ENCODE data around the gene TMEM139. TPM values are rescaled to one million over a fixed set of nuclear protein-coding genes. Genes with fewer than 3 reads are reported as not detected.
"Not testable (repeated sequence)": the region's sequence is repeated elsewhere in the genome, so short reads cannot be mapped to it uniquely, and the experiment has no call there.

TMEM139 gene
- total RNA-seq, 1 experiment from 2014 or later = 0.97 TPM

DNA sequence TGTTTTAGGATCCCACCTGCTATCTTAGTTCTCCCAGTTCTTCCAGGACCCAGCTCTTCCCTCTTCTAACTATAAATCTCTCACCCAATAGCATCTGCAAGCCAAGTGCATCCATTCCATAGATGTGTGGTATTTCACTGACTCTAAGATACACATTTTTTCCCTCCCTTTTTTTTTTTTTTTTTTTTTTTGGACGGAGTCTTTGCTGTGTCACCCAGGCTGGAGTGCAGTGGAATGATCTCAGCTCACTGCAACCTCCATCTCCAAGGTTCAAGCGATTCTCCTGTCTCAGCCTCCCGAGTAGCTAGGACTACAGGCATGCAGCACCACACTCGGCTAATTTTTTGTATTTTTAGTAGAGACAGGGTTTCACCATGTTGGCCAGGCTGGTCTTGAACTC lies 5.1 kb downstream of the TMEM139 start:
- peak overlapping the region; percentile 80 for H3K4me3 ChIP-seq
- DNase-seq; H3K9me3 ChIP-seq (replicated peaks); H3K27ac ChIP-seq; H3K4me1 ChIP-seq; H3K27me3 ChIP-seq: not testable (repeated sequence)
- peaks cover 42% of the 10 kb centered on the region for H3K36me3 ChIP-seq

DNA sequence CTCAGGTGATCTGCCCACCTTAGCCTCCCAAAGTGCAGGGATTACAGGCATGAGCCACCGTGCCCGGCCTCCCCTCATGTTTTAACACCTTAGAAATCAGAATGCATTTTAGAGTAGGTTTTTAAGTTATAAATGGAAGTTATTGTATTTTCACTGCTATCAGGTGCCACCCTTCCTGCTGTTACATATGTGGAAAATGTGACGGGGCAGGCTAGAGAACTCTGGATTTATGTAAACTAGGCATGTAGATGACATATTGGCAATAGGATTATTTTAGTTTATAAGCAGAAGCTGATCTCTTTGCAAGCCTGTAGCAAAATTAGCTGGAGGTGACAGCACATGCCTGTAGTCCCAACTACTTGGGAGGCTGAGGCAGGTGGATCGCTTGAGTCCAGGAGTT lies 5.5 kb downstream of the TMEM139 start:
- DNase-seq = no peak
- peaks cover 46% of the 10 kb centered on the region for H3K36me3 ChIP-seq
- no peak overlapping the region for H3K4me3 ChIP-seq
- H3K27me3 ChIP-seq = no peaks in the 10 kb centered on the region
- H3K27ac ChIP-seq = no peak overlapping the region
- peaks cover 5% of the 10 kb centered on the region; the same call in 1 of the 2 replicates for H3K4me1 ChIP-seq
- no peaks in the 10 kb centered on the region for H3K9me3 ChIP-seq (replicated peaks)

DNA sequence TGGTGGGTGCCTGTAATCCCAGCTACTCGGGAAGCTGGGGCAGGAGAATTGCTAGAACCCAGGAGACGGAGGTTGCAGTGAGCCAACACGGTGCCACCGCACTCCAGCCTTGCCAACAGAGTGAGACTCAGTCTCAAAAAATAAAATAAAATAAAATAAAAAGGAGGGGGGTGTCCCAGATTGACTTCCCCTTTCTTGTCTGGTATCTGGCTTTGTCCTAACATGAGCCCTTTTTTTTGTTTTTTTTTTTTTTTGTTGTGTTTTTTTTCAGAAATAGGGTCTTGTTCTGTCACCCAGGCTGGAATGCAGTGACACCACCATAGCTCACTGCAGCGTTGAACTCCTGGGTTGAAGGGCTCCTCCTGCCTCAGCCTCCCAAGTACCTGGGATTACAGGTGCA lies 8.1 kb downstream of the TMEM139 start:
- DNase-seq = no peak
- Histone ChIP-seq H3K27me3 (no peaks in the 10 kb centered on the region), H3K4me1 (peaks cover 5% of the 10 kb centered on the region; the same call in 1 of the 2 replicates), H3K27ac (no peak overlapping the region), H3K9me3 (replicated peaks) (no peaks in the 10 kb centered on the region), H3K36me3 (peaks cover 70% of the 10 kb centered on the region), H3K4me3 (no peak overlapping the region)

GRCh38 chr7:143295870-143296269 lies 11.1 kb downstream of the TMEM139 start:
- Histone ChIP-seq H3K27me3 (no peaks in the 10 kb centered on the region), H3K27ac (no peak overlapping the region), H3K4me3 (no peak overlapping the region), H3K4me1 (no peaks in the 10 kb centered on the region), H3K9me3 (replicated peaks) (no peaks in the 10 kb centered on the region), H3K36me3 (peaks cover 92% of the 10 kb centered on the region)
- no peak for DNase-seq

DNA sequence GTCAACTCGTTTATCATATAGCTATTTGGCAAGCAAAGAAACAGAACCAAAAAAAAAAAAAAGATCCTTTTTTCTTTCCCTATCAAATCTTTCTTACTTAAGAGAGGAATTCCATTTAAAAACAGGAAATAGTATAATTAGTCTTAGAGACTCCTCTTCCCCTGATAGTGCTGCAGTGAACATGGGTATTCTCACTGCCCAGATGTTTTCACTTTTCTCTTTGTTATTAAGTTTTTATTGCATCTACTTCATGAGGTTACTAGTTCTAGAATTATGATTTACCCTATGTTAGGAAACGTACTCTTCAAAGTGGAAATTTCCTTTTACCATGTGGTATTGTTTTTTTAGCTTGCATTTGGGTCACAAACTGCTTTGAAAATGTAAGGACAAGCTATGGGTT lies 11.9 kb downstream of the TMEM139 start:
- no peak overlapping the region for H3K4me3 ChIP-seq
- no peaks in the 10 kb centered on the region for H3K27me3 ChIP-seq
- H3K4me1 ChIP-seq = no peaks in the 10 kb centered on the region
- H3K27ac ChIP-seq = no peak overlapping the region
- no peaks in the 10 kb centered on the region for H3K9me3 ChIP-seq (replicated peaks)
- H3K36me3 ChIP-seq = peaks cover 94% of the 10 kb centered on the region
- no peak for DNase-seq

DNA sequence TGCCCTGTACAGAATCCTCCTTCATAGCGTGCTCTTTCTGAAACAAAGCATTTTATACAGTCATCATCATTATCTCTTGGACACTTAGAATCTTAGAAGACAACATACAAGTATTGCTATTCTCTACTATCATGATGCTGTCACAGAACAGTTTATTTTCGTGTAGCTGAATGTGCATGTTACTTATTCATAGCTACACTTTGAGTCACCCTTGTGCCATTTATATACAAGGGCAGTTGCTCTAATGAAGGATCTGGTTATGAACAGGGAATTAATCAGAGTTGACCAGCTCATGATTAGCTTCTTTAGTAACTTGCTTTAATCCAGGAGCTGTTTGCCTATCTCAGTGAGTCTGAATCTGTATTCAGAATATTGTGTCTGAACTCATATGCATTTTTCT lies 14.6 kb downstream of the TMEM139 start:
- Histone ChIP-seq H3K36me3 (peaks cover 92% of the 10 kb centered on the region), H3K4me3 (no peak overlapping the region), H3K9me3 (replicated peaks) (no peaks in the 10 kb centered on the region), H3K27ac (no peak overlapping the region), H3K4me1 (no peaks in the 10 kb centered on the region), H3K27me3 (no peaks in the 10 kb centered on the region)
- DNase-seq = no peak

DNA sequence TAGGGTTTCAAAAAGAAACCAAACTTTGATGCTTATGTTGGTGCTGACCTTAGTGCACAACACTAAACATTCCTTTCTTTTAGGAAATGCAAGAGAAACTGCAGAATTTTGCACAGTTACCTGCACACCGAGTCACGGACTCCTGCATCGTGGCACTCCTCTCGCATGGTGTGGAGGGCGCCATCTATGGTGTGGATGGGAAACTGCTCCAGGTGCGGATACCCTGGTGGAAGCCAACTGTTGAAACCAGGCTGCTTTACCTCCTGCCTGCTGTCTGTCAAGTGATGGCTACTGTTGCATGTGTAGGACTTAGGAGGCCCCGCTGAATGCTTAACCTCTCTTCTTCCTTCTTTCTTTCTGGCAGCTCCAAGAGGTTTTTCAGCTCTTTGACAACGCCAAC lies 15.1 kb downstream of the TMEM139 start:
- Histone ChIP-seq H3K36me3 (peaks cover 92% of the 10 kb centered on the region), H3K4me1 (no peaks in the 10 kb centered on the region), H3K9me3 (replicated peaks) (no peaks in the 10 kb centered on the region), H3K27me3 (no peaks in the 10 kb centered on the region), H3K4me3 (no peak overlapping the region), H3K27ac (no peak overlapping the region)
- DNase-seq = peak; percentile 31 to 47

DNA sequence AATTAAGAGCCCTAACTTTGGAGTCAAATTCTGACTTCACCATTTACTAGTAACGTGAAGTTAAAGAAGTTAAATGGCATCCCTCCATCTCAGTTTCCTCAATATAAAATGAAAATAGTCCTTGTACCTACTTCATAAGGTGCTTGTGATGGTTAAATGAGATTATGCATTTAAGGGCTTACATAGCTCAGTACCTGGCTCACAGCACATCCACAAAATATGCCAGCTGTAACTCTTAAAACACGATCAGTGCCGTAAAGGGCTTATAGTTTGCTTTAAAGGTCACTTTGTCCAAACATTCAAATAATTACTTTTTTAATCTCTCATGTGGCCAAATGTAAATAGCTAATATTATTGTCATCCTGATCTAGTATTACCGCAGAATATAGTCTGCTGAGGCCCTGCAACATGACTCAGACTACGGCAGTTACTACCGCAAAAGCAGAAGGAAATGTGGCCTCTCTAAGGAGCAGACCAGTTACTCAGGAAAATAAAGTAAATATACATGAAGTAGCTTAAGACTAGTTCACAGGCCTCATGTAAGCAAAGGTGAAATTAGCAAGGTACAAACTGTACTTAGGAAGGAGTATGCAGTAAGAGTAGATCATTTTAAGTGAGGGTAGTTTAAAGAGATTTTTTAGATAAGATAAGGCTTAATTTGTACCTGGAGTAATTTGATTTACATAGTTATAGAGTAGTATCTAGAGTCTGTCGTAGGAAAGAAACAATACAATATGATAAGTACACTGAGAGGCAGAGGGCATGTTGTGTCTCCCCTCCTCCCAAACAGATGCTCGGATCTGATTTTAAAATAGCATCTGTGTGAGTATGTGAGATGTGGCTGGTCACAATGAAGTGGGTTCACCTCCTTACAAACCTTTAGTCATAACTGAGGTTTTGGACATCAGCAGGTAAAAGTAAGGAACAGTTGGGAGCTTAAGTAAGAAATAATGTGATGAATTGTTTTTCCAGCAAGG lies 16.5 kb downstream of the TMEM139 start:
- no peaks in the 10 kb centered on the region for H3K4me1 ChIP-seq
- H3K27me3 ChIP-seq = no peaks in the 10 kb centered on the region
- H3K9me3 ChIP-seq (replicated peaks) = no peaks in the 10 kb centered on the region
- no peak overlapping the region for H3K4me3 ChIP-seq
- no peak overlapping the region for H3K27ac ChIP-seq
- DNase-seq = no peak
- peaks cover 90% of the 10 kb centered on the region for H3K36me3 ChIP-seq

DNA sequence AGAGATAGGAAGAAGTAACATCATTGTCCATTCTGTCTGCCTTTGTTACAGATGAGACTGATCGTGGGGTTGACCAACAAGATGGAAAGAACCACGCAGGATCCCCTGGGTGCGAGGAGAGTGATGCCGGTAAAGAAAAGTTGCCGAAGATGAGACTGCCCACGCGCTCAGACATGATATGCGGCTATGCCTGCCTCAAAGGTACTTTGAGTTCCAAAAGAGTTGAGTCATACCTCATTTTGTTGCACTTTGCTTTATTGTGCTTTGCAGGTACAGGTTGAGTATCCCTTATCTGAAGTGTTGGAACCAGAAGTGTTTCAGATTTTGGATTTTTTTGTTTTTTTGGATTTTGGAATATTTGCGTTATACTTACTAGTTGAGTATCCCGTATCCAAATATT lies 19.0 kb downstream of the TMEM139 start:
- Histone ChIP-seq H3K27me3 (no peaks in the 10 kb centered on the region), H3K9me3 (replicated peaks) (no peaks in the 10 kb centered on the region), H3K4me3 (no peak overlapping the region), H3K4me1 (no peaks in the 10 kb centered on the region), H3K36me3 (peaks cover 88% of the 10 kb centered on the region), H3K27ac (no peak overlapping the region)
- DNase-seq = no peak

- H3K27me3 ChIP-seq = no peaks in the 10 kb centered on the region
- peaks cover 78% of the 10 kb centered on the region for H3K36me3 ChIP-seq
- DNase-seq = no peak
- no peaks in the 10 kb centered on the region for H3K4me1 ChIP-seq
- H3K9me3 ChIP-seq (replicated peaks) = no peaks in the 10 kb centered on the region
- H3K27ac ChIP-seq = no peak overlapping the region
- no peak overlapping the region for H3K4me3 ChIP-seq
These were observed 20.2 kb downstream of the TMEM139 start for GRCh38 chr7:143304938-143305337.

GRCh38 chr7:143305423-143306070 lies 20.8 kb downstream of the TMEM139 start:
- no peak overlapping the region for H3K27ac ChIP-seq
- peaks cover 72% of the 10 kb centered on the region for H3K36me3 ChIP-seq
- no peaks in the 10 kb centered on the region for H3K9me3 ChIP-seq (replicated peaks)
- no peaks in the 10 kb centered on the region for H3K27me3 ChIP-seq
- DNase-seq = peak in 1 of 2 experiments; percentile 50
- no peaks in the 10 kb centered on the region for H3K4me1 ChIP-seq
- no peak overlapping the region for H3K4me3 ChIP-seq

DNA sequence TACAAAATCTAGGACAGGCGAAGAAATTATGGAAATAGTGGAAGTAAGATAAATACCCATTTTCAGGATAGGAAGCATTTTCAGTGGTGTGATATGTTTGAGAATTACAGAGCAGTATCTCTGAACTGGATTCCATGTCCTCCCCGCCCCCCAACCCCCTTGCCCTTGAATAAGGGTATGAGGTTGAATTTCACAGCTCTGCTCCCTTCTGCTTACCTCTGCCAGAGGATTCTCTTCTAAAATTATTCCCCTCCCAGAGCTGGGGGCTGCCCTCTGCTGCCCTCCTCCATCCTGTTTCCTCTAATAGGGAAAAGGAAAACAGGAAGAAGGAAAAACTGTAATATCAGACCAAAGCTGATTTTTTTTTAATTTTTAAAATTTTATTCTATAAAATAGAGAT lies 23.9 kb downstream of the TMEM139 start:
- Histone ChIP-seq H3K9me3 (replicated peaks) (no peaks in the 10 kb centered on the region), H3K4me3 (no peak overlapping the region), H3K4me1 (no peaks in the 10 kb centered on the region), H3K27ac (no peak overlapping the region), H3K27me3 (no peaks in the 10 kb centered on the region), H3K36me3 (peaks cover 44% of the 10 kb centered on the region)
- no peak for DNase-seq

- H3K27ac ChIP-seq = no peak overlapping the region
- no peak for DNase-seq
- H3K4me1 ChIP-seq = no peaks in the 10 kb centered on the region
- no peak overlapping the region for H3K4me3 ChIP-seq
- H3K9me3 ChIP-seq (replicated peaks) = no peaks in the 10 kb centered on the region
- H3K36me3 ChIP-seq = no peaks in the 10 kb centered on the region
- H3K27me3 ChIP-seq = no peaks in the 10 kb centered on the region
These were observed 29.4 kb downstream of the TMEM139 start for GRCh38 chr7:143314127-143314526.

GRCh38 chr7:143315776-143316175 lies 31.0 kb downstream of the TMEM139 start, which contains the start of gene CLCN1:
Gene CLCN1, plus strand, starts transcription at chr7:143316111. Its CDS starts 102 bp downstream, at chr7:143316213.
- DNase-seq = no peak
- no peaks in the 10 kb centered on the region for H3K9me3 ChIP-seq (replicated peaks)
- no peaks in the 10 kb centered on the region for H3K4me1 ChIP-seq
- H3K4me3 ChIP-seq = no peak within 1 kb of the TSS
- H3K36me3 ChIP-seq = no peaks in the 10 kb centered on the region
- no peaks in the 10 kb centered on the region for H3K27me3 ChIP-seq
- no peak within 1 kb of the TSS for H3K27ac ChIP-seq

GRCh38 chr7:143316492-143316891 lies 31.7 kb downstream of the TMEM139 start:
- Histone ChIP-seq H3K9me3 (replicated peaks) (no peaks in the 10 kb centered on the region), H3K4me3 (no peak overlapping the region), H3K27ac (no peak overlapping the region), H3K27me3 (no peaks in the 10 kb centered on the region), H3K4me1 (no peaks in the 10 kb centered on the region), H3K36me3 (no peaks in the 10 kb centered on the region)
- no peak for DNase-seq
